ENCODE measurements around the gene PLEKHA5.

The PLEKHA5 gene

DNA sequence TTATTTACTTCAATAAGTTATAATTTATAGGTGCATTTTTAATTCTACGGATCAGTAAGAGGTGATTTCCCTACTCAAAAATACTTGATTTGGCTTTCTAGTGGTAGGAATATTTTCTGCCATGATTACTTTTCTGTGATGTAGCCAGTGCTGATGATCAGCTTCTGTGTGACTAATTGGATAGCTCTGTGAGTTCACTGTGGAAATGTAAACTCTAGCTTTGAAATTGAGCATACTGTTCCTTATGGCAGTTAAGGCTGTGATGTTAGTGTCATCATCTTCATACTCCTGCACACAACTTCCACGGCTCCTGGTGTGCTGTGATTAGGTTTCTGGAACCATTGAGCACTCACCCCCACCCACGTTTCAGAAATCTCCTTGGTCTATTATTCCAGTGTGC, 48.2 kb downstream of the PLEKHA5 start:
- no peak for ATAC-seq
- TF ChIP-seq BACH2 (CRISPR knock-in tag; IDR thresholded peaks at IDR 0.05; ENCODE audit: borderline replicate concordance) (no peak), ZNF70 (CRISPR knock-in tag; IDR thresholded peaks at IDR 0.05) (no peak), ZNF565 (CRISPR knock-in tag; conservative IDR thresholded peaks at IDR 0.05; ENCODE audit: low read depth) (no peak), ZNF8 (CRISPR knock-in tag; IDR thresholded peaks at IDR 0.05) (no peak), ISL1 (CRISPR knock-in tag; IDR thresholded peaks at IDR 0.05) (no peak), ZC3H10 (CRISPR knock-in tag; IDR thresholded peaks at IDR 0.05) (no peak), PPARA (CRISPR knock-in tag; IDR thresholded peaks at IDR 0.05; ENCODE audit: borderline replicate concordance) (no peak), TCF4 (CRISPR knock-in tag; IDR thresholded peaks at IDR 0.05; ENCODE audit: borderline replicate concordance) (no peak)
- TF ChIP-seq, protein P1, sequence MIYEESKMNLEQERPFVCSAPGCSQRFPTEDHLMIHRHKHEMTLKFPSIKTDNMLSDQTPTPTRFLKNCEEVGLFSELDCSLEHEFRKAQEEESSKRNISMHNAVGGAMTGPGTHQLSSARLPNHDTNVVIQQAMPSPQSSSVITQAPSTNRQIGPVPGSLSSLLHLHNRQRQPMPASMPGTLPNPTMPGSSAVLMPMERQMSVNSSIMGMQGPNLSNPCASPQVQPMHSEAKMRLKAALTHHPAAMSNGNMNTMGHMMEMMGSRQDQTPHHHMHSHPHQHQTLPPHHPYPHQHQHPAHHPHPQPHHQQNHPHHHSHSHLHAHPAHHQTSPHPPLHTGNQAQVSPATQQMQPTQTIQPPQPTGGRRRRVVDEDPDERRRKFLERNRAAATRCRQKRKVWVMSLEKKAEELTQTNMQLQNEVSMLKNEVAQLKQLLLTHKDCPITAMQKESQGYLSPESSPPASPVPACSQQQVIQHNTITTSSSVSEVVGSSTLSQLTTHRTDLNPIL (CRISPR knock-in tag; IDR thresholded peaks at IDR 0.05; ENCODE audit: low read depth): no peak
- TF ChIP-seq, protein P2, sequence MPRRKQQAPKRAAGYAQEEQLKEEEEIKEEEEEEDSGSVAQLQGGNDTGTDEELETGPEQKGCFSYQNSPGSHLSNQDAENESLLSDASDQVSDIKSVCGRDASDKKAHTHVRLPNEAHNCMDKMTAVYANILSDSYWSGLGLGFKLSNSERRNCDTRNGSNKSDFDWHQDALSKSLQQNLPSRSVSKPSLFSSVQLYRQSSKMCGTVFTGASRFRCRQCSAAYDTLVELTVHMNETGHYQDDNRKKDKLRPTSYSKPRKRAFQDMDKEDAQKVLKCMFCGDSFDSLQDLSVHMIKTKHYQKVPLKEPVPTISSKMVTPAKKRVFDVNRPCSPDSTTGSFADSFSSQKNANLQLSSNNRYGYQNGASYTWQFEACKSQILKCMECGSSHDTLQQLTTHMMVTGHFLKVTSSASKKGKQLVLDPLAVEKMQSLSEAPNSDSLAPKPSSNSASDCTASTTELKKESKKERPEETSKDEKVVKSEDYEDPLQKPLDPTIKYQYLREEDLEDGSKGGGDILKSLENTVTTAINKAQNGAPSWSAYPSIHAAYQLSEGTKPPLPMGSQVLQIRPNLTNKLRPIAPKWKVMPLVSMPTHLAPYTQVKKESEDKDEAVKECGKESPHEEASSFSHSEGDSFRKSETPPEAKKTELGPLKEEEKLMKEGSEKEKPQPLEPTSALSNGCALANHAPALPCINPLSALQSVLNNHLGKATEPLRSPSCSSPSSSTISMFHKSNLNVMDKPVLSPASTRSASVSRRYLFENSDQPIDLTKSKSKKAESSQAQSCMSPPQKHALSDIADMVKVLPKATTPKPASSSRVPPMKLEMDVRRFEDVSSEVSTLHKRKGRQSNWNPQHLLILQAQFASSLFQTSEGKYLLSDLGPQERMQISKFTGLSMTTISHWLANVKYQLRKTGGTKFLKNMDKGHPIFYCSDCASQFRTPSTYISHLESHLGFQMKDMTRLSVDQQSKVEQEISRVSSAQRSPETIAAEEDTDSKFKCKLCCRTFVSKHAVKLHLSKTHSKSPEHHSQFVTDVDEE (CRISPR knock-in tag; IDR thresholded peaks at IDR 0.05): no peak
- TF ChIP-seq, protein P3, sequence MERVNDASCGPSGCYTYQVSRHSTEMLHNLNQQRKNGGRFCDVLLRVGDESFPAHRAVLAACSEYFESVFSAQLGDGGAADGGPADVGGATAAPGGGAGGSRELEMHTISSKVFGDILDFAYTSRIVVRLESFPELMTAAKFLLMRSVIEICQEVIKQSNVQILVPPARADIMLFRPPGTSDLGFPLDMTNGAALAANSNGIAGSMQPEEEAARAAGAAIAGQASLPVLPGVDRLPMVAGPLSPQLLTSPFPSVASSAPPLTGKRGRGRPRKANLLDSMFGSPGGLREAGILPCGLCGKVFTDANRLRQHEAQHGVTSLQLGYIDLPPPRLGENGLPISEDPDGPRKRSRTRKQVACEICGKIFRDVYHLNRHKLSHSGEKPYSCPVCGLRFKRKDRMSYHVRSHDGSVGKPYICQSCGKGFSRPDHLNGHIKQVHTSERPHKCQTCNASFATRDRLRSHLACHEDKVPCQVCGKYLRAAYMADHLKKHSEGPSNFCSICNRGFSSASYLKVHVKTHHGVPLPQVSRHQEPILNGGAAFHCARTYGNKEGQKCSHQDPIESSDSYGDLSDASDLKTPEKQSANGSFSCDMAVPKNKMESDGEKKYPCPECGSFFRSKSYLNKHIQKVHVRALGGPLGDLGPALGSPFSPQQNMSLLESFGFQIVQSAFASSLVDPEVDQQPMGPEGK (CRISPR knock-in tag; IDR thresholded peaks at IDR 0.05; ENCODE audit: borderline replicate concordance): no peak
- TF ChIP-seq, protein P4, sequence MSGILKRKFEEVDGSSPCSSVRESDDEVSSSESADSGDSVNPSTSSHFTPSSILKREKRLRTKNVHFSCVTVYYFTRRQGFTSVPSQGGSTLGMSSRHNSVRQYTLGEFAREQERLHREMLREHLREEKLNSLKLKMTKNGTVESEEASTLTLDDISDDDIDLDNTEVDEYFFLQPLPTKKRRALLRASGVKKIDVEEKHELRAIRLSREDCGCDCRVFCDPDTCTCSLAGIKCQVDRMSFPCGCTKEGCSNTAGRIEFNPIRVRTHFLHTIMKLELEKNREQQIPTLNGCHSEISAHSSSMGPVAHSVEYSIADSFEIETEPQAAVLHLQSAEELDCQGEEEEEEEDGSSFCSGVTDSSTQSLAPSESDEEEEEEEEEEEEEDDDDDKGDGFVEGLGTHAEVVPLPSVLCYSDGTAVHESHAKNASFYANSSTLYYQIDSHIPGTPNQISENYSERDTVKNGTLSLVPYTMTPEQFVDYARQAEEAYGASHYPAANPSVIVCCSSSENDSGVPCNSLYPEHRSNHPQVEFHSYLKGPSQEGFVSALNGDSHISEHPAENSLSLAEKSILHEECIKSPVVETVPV (CRISPR knock-in tag; IDR thresholded peaks at IDR 0.05): no peak

DNA sequence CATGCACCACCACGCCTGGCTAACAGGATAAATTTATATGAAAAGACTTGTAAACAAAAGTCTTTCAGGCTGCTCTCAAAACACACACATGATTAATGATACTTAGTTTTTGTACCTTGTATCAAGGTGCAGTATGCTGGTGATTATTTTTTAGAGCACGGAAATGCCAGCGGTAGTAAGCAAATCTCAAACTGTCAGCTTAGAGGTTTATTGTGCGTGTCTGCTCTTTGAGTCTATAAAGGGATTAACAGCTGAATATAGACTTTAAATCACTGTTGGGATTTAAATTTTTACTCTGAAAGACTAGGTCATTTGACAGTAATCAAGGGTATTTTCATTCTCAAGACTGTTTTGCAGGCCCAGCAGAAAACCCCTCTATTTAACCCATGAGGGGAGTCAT, 50.5 kb downstream of the PLEKHA5 start:
- TF ChIP-seq ZNF8 (CRISPR knock-in tag; IDR thresholded peaks at IDR 0.05) (no peak), ZFP30 (CRISPR knock-in tag; IDR thresholded peaks at IDR 0.05) (no peak), OSR1 (CRISPR knock-in tag; IDR thresholded peaks at IDR 0.05) (no peak), ESRRG (CRISPR knock-in tag; IDR thresholded peaks at IDR 0.05) (no peak), RARB (CRISPR knock-in tag; IDR thresholded peaks at IDR 0.05) (no peak)
- ATAC-seq: no peak

DNA sequence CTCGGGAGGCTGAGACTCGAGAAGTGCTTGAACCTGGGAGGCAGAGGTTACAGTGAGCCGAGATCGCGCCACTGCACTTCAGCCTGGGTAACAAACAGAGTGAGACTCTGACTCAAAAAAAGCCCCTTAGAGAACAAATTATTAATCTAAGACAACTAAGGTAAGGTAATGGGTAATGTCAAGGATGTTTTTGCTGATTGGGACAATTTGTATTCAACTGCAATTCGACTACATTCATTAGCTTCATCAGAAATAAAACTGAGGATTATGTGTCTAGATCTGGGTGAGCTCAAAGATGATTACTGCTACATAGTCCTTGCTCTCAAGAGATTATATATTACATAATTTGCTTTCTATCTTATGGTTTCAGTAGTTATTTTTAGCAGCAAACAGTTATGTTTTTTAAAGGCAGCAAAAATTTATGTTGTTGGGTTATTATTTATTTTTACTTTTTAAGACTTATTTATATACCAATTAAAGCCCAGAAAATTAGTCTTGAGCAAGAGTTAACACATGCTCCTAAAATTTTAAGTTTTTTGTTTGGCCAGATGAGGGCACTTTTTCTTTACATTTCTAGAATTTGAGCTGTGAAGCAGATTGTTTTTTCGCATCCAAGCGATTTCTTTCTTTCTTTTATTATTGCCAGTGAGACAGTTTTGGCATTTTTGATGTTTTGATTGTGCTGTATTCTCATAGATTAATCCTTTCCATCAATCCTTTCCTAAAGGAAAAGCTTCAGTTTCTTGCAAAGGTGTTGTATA, 52.3 kb downstream of the PLEKHA5 start:
- ATAC-seq: no peak
- TF ChIP-seq ZFP30 (CRISPR knock-in tag; IDR thresholded peaks at IDR 0.05): no peak
- TF ChIP-seq TOX (CRISPR knock-in tag; IDR thresholded peaks at IDR 0.05; ENCODE audit: borderline replicate concordance): no peak
- no peak for TF ChIP-seq BACH2 (CRISPR knock-in tag; IDR thresholded peaks at IDR 0.05; ENCODE audit: borderline replicate concordance)
- TF ChIP-seq PPARA (CRISPR knock-in tag; IDR thresholded peaks at IDR 0.05; ENCODE audit: borderline replicate concordance): no peak
- TF ChIP-seq SNAI2 (CRISPR knock-in tag; IDR thresholded peaks at IDR 0.05): no peak
- TF ChIP-seq, protein P5, sequence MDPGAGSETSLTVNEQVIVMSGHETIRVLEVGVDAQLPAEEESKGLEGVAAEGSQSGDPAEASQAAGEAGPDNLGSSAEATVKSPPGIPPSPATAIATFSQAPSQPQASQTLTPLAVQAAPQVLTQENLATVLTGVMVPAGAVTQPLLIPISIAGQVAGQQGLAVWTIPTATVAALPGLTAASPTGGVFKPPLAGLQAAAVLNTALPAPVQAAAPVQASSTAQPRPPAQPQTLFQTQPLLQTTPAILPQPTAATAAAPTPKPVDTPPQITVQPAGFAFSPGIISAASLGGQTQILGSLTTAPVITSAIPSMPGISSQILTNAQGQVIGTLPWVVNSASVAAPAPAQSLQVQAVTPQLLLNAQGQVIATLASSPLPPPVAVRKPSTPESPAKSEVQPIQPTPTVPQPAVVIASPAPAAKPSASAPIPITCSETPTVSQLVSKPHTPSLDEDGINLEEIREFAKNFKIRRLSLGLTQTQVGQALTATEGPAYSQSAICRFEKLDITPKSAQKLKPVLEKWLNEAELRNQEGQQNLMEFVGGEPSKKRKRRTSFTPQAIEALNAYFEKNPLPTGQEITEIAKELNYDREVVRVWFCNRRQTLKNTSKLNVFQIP (CRISPR knock-in tag; IDR thresholded peaks at IDR 0.05; ENCODE audit: borderline replicate concordance, low read depth): no peak
- no peak for TF ChIP-seq TCF4 (CRISPR knock-in tag; IDR thresholded peaks at IDR 0.05; ENCODE audit: borderline replicate concordance)
- TF ChIP-seq, protein P1 (CRISPR knock-in tag; IDR thresholded peaks at IDR 0.05; ENCODE audit: low read depth): no peak
- TF ChIP-seq GLIS3 (CRISPR knock-in tag; IDR thresholded peaks at IDR 0.05): no peak
- TF ChIP-seq ZNF565 (CRISPR knock-in tag; conservative IDR thresholded peaks at IDR 0.05; ENCODE audit: low read depth): no peak
- TF ChIP-seq, protein P3 (CRISPR knock-in tag; IDR thresholded peaks at IDR 0.05; ENCODE audit: borderline replicate concordance): no peak
- no peak for TF ChIP-seq ESRRG (CRISPR knock-in tag; IDR thresholded peaks at IDR 0.05)
- TF ChIP-seq, protein P4 (CRISPR knock-in tag; IDR thresholded peaks at IDR 0.05): no peak
- TF ChIP-seq CSDC2 (CRISPR knock-in tag; IDR thresholded peaks at IDR 0.05): no peak

Data from SK-N-SH treated with all-trans-retinoic acid at 6 μM for 48 hours (cell line).